SK-N-SH (cell line): ENCODE results near the gene SVBP.

ENCODE experiments used
- EP300 ChIP-seq, 2 experiments: IDR thresholded peaks; 2 replicates each; pipeline versions ENCODE4 v1.4.0 to v1.6.1; 2012; ENCODE audit warnings: borderline replicate concordance in 1 of 2, low read depth in 1 of 2, low read length in 1 of 2
- MXI1 ChIP-seq: IDR thresholded peaks from 2 replicates; pipeline ENCODE4 v1.6.1; 2012; ENCODE audit warnings: mild to moderate bottlenecking, low read depth, low read length, improper control_type of control experiment
- SIN3A ChIP-seq: IDR thresholded peaks from 2 replicates; pipeline ENCODE4 v1.6.1; 2012; ENCODE audit warnings: low read depth, mild to moderate bottlenecking, low read length, moderate library complexity, borderline replicate concordance
- YY1 ChIP-seq: IDR thresholded peaks from 2 replicates; pipeline ENCODE4 v1.4.0; 2012; ENCODE audit warnings: low read depth, mild to moderate bottlenecking
- TF ChIP-seq, protein P1 (sequence below): IDR thresholded peaks from 2 replicates; pipeline ENCODE4 v1.6.1; 2012; ENCODE audit warnings: mild to moderate bottlenecking, low read depth, low read length, moderate library complexity
- TF ChIP-seq, protein P2 (sequence below): fragments of 200-600 bp; sonication (generic); IDR thresholded peaks from 2 replicates; pipeline ENCODE4 v1.6.1; 2017; ENCODE audit warnings: antibody characterized with exemption, mild to moderate bottlenecking, moderate library complexity

DNA sequence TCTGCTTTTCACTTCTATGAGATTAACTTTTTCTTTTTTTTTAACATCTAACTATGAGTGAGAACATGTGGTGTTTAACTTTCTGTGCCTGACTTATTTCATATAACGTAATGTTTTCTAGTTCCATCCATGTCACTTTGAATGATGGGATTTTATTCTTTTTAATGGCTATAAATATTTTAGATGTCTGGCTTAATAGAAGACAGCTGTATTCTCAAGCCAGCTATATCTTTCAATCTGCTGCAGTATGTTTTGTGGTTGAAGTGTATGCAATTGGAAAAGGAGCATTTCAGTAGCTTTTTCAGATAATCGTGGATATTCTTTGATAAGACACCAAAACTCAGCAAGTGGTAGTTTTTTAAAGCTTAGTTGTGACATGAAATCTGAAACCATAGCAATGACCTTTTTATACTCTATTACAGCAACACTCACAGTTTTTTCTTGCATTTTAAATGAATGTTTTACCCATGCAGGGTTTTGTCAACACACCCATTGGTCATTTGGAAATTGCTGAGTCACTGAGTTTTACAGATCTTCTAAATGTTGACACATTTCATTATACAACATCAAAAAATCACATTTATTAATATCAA, 5.7 kb upstream of the SVBP start:
- TF ChIP-seq YY1 (0 out of 2 replicates have a peak, but pooled peaks have one; percentile 8), MXI1 (0 out of 2 replicates have a peak, but pooled peaks have one; percentile 27), SIN3A (no peak), EP300 (IDR thresholded peaks at IDR 0.05; ENCODE audit: borderline replicate concordance in 1 of 2, low read depth in 1 of 2, low read length in 1 of 2) (peak; percentile 64 to 66; a peak in 3 of 4 replicates)
- TF ChIP-seq, protein P1, sequence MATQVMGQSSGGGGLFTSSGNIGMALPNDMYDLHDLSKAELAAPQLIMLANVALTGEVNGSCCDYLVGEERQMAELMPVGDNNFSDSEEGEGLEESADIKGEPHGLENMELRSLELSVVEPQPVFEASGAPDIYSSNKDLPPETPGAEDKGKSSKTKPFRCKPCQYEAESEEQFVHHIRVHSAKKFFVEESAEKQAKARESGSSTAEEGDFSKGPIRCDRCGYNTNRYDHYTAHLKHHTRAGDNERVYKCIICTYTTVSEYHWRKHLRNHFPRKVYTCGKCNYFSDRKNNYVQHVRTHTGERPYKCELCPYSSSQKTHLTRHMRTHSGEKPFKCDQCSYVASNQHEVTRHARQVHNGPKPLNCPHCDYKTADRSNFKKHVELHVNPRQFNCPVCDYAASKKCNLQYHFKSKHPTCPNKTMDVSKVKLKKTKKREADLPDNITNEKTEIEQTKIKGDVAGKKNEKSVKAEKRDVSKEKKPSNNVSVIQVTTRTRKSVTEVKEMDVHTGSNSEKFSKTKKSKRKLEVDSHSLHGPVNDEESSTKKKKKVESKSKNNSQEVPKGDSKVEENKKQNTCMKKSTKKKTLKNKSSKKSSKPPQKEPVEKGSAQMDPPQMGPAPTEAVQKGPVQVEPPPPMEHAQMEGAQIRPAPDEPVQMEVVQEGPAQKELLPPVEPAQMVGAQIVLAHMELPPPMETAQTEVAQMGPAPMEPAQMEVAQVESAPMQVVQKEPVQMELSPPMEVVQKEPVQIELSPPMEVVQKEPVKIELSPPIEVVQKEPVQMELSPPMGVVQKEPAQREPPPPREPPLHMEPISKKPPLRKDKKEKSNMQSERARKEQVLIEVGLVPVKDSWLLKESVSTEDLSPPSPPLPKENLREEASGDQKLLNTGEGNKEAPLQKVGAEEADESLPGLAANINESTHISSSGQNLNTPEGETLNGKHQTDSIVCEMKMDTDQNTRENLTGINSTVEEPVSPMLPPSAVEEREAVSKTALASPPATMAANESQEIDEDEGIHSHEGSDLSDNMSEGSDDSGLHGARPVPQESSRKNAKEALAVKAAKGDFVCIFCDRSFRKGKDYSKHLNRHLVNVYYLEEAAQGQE, result no peak
- TF ChIP-seq, protein P2, sequence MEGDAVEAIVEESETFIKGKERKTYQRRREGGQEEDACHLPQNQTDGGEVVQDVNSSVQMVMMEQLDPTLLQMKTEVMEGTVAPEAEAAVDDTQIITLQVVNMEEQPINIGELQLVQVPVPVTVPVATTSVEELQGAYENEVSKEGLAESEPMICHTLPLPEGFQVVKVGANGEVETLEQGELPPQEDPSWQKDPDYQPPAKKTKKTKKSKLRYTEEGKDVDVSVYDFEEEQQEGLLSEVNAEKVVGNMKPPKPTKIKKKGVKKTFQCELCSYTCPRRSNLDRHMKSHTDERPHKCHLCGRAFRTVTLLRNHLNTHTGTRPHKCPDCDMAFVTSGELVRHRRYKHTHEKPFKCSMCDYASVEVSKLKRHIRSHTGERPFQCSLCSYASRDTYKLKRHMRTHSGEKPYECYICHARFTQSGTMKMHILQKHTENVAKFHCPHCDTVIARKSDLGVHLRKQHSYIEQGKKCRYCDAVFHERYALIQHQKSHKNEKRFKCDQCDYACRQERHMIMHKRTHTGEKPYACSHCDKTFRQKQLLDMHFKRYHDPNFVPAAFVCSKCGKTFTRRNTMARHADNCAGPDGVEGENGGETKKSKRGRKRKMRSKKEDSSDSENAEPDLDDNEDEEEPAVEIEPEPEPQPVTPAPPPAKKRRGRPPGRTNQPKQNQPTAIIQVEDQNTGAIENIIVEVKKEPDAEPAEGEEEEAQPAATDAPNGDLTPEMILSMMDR, result no peak
